Keratinocyte (primary cell): ENCODE data around the gene CCDC127. TPM values are rescaled to one million over a fixed set of nuclear protein-coding genes. Genes with fewer than 3 reads are reported as not detected.

ENCODE experiments used
- DNase-seq: peaks from one replicate; pipeline ENCODE4 v3.0.0-alpha.2; 2011; ENCODE audit warnings: low read depth, missing footprints, low spot score
- FAIRE-seq: peaks from 2 replicates; lab custom pipeline; 2011; peaks lifted over from hg19 to GRCh38; lab: Jason Lieb, UNC
- H2AFZ ChIP-seq: 2 replicates; pipeline ENCODE4 v1.6.0; 2012; ENCODE audit warnings: low read length, control low read depth, inconsistent platforms; ENCODE audit not compliant: control insufficient read depth
- H3K27ac ChIP-seq: 2 replicates; pipeline ENCODE4 v1.5.1; 2011; ENCODE audit warnings: low read length; ENCODE audit not compliant: control insufficient read depth, insufficient read depth
- H3K27me3 ChIP-seq: 3 replicates; pipeline ENCODE4 v1.6.0; 2011; ENCODE audit warnings: low read length; ENCODE audit not compliant: control insufficient read depth, insufficient read depth; ENCODE audit errors: extremely low read depth
- H3K36me3 ChIP-seq, 2 experiments: 2 replicates in 1 of 2; 3 replicates in 1 of 2; pipeline ENCODE4 v1.5.1; 2011; ENCODE audit warnings: low read length in 2 of 2, mild to moderate bottlenecking in 1 of 2; ENCODE audit not compliant: control insufficient read depth in 2 of 2, insufficient read depth in 2 of 2; ENCODE audit errors: extremely low read depth in 1 of 2
- H3K4me1 ChIP-seq: 3 replicates; pipeline ENCODE4 v1.5.1; 2011; ENCODE audit warnings: low read length; ENCODE audit not compliant: control insufficient read depth, insufficient read depth; ENCODE audit errors: extremely low read depth
- H3K4me2 ChIP-seq: 3 replicates; pipeline ENCODE4 v1.6.0; 2011; ENCODE audit warnings: low read depth, low read length; ENCODE audit not compliant: control insufficient read depth, insufficient read depth; ENCODE audit errors: extremely low read depth
- H3K4me3 ChIP-seq, 3 experiments: fragments of 200-600 bp in 1 of 3; sonication (generic) in 1 of 3; 2 replicates in 2 of 3; 3 replicates in 1 of 3; pipeline ENCODE4 v1.5.1; 2011 to 2016; ENCODE audit warnings: low read length in 3 of 3, mild to moderate bottlenecking in 3 of 3, control low read depth in 2 of 3, inconsistent platforms in 1 of 3, low read depth in 1 of 3, mixed read lengths in 1 of 3, mixed run types in 1 of 3, moderate library complexity in 1 of 3; ENCODE audit not compliant: control insufficient read depth in 2 of 3, insufficient read depth in 2 of 3; ENCODE audit errors: extremely low read depth in 1 of 3
- H3K79me2 ChIP-seq: 2 replicates; pipeline ENCODE4 v1.6.0; 2012; ENCODE audit warnings: low read length; ENCODE audit not compliant: control insufficient read depth, insufficient read depth
- H3K9ac ChIP-seq: 3 replicates; pipeline ENCODE4 v1.6.0; 2011; ENCODE audit warnings: low read length; ENCODE audit not compliant: control insufficient read depth, insufficient read depth; ENCODE audit errors: extremely low read depth
- H3K9me1 ChIP-seq: 3 replicates; pipeline ENCODE4 v1.6.0; 2011; ENCODE audit warnings: low read length; ENCODE audit not compliant: control insufficient read depth, insufficient read depth; ENCODE audit errors: extremely low read depth
- H3K9me3 ChIP-seq: 2 replicates; pipeline ENCODE4 v1.5.1; 2012; ENCODE audit warnings: low read depth, low read length; ENCODE audit not compliant: control insufficient read depth
- H4K20me1 ChIP-seq: 3 replicates; pipeline ENCODE4 v1.6.0; 2011; ENCODE audit warnings: low read length; ENCODE audit not compliant: control insufficient read depth, insufficient read depth; ENCODE audit errors: extremely low read depth
- EZH2 ChIP-seq: IDR thresholded peaks from one replicate; pipeline ENCODE4 v1.6.1; 2012; ENCODE audit warnings: inconsistent platforms, mild to moderate bottlenecking, low read length, moderate library complexity
- dilution Hi-C: fragments of 300-500 bp; cut with MboI; formaldehyde crosslinking; loops from one replicate; pipeline ENCODE4 v1.7.0; 2020; ENCODE audit warnings: low sequenced_read_pairs; ENCODE audit not compliant: extremely low pct_ligation_motif_present
- polyA plus RNA-seq, 5 experiments: library from polyadenylated mRNA; depleted of rRNA in 3 of 5; stranded (reverse) in 3 of 5; stranded (forward) in 1 of 5; unstranded in 1 of 5; fragments of >200 nt; gene quantifications; 1 replicate in 1 of 5; 2 replicates in 3 of 5; 3 replicates in 1 of 5; pipeline versions ENCODE4 v1.2.1 to v1.2.3, GENCODE V29; 2011 to 2012; ENCODE audit warnings: missing spikeins in 2 of 5, low read depth in 1 of 5, low replicate concordance in 1 of 5
- TF ChIP-seq, protein P1 (sequence below), 3 experiments: IDR thresholded peaks in 1 of 3; conservative IDR thresholded peaks in 1 of 3; optimal IDR thresholded peaks in 1 of 3; 2 replicates in 2 of 3; 3 replicates in 1 of 3; pipeline versions ENCODE3 to v1.5.1; 2011; ENCODE audit warnings: low read length in 3 of 3, mild to moderate bottlenecking in 3 of 3, moderate library complexity in 2 of 3, control low read depth in 1 of 3, inconsistent platforms in 1 of 3; ENCODE audit not compliant: insufficient read depth in 2 of 3; ENCODE audit errors: extremely low read depth in 1 of 3

Gene CCDC127
- polyA plus RNA-seq, 1 donor (not counting 4 experiments of a cell fraction or from before 2014, with no cell fraction given) = 4.9 TPM

DNA sequence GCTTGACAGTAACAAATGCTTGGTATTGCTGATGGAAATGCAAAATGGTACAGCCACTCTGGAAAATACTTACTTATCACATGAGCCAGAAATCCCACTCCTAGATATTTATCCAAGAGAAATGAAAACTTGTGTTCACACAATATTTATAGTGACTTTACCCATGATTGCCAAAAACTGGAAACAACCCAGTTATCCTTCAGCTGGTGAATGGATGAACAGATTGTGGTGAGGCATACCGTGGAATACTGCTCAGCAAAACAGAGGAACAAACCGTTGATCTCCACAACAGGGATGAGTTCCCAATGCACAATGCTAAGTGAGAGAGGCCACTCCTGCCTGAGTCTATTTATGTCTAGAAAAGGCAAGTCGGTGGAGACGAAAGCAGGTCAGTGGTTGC is 67.2 kb downstream of the CCDC127 start:
- H3K4me2 ChIP-seq = no peak overlapping the region
- FAIRE-seq (no peak), DNase-seq (no peak)
- no peak for TF ChIP-seq EZH2
- no peak overlapping the region for H3K4me3 ChIP-seq
- dilution Hi-C loops = no loop called here
- H4K20me1 ChIP-seq = no peaks in the 10 kb centered on the region
- no peak overlapping the region for H3K27ac ChIP-seq
- no peaks in the 10 kb centered on the region for H3K27me3 ChIP-seq
- no peaks in the 10 kb centered on the region for H3K79me2 ChIP-seq
- peaks cover 4% of the 10 kb centered on the region for H3K9me3 ChIP-seq
- H3K9me1 ChIP-seq = no peaks in the 10 kb centered on the region
- no peaks in the 10 kb centered on the region for H3K36me3 ChIP-seq
- no peak overlapping the region for H2AFZ ChIP-seq
- no peaks in the 10 kb centered on the region for H3K4me1 ChIP-seq
- H3K9ac ChIP-seq = no peak overlapping the region

DNA sequence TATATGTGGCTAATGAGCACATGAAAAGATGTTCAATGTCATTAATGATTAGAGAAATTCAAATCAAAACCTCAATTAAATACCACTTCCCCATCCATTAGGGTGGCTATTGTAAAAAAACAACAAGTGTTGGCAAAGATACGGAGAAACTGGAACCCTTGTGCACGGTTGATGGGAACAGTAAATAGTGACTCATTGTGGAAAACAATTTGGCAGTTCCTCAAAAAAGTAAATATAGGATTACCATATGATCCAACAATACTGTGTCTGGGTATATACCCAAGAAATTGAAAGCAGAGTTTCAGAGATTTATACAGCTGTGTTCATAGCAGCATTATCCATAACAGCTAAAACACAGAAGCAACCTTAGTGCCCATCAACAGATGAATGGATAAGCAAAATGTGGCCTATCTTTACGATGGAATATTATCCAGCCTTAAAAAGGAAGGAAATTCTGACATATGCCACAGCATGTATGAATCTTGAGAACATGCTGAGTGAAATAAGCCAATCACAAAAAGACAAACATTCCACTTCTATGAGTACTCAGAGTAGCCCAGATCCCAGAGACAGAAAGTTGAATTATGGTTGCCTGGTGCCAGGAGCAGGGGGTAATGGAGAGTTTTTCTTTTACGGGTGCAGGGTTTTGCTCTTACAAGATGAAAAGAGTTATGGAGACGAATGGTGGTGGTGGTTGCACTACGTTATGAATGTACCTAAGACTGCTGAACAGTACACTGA is 68.0 kb downstream of the CCDC127 start:
- no peaks in the 10 kb centered on the region for H4K20me1 ChIP-seq
- no peaks in the 10 kb centered on the region for H3K27me3 ChIP-seq
- H3K4me3 ChIP-seq = no peak overlapping the region
- peaks cover 4% of the 10 kb centered on the region for H3K9me3 ChIP-seq
- no peaks in the 10 kb centered on the region for H3K79me2 ChIP-seq
- no peak overlapping the region for H3K9ac ChIP-seq
- no peaks in the 10 kb centered on the region for H3K4me1 ChIP-seq
- no peaks in the 10 kb centered on the region for H3K36me3 ChIP-seq
- FAIRE-seq (no peak), DNase-seq (no peak)
- no peak overlapping the region for H3K4me2 ChIP-seq
- H3K27ac ChIP-seq = no peak overlapping the region
- no peak overlapping the region for H2AFZ ChIP-seq
- TF ChIP-seq, protein P1, sequence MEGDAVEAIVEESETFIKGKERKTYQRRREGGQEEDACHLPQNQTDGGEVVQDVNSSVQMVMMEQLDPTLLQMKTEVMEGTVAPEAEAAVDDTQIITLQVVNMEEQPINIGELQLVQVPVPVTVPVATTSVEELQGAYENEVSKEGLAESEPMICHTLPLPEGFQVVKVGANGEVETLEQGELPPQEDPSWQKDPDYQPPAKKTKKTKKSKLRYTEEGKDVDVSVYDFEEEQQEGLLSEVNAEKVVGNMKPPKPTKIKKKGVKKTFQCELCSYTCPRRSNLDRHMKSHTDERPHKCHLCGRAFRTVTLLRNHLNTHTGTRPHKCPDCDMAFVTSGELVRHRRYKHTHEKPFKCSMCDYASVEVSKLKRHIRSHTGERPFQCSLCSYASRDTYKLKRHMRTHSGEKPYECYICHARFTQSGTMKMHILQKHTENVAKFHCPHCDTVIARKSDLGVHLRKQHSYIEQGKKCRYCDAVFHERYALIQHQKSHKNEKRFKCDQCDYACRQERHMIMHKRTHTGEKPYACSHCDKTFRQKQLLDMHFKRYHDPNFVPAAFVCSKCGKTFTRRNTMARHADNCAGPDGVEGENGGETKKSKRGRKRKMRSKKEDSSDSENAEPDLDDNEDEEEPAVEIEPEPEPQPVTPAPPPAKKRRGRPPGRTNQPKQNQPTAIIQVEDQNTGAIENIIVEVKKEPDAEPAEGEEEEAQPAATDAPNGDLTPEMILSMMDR (optimal IDR thresholded peaks at IDR 0.05 in 1 of 3, IDR thresholded peaks at IDR 0.05 in 1 of 3, conservative IDR thresholded peaks at IDR 0.05 in 1 of 3; ENCODE audit: extremely low read depth in 1 of 3, insufficient read depth in 2 of 3, low read length in 3 of 3) = no peak
- no peak for TF ChIP-seq EZH2
- no peaks in the 10 kb centered on the region for H3K9me1 ChIP-seq
- dilution Hi-C loops = no loop called here
